Gastroesophageal sphincter (tissue), 4 donors: ENCODE results near the gene BTBD1. TPM values are rescaled to one million over a fixed set of nuclear protein-coding genes. Genes with fewer than 3 reads are reported as not detected.

Experiments used
- ATAC-seq: fragments of 150-250 bp; one replicate; pipeline ENCODE4 v1.9.1; 2016; ENCODE audit warnings: mild to moderate bottlenecking, moderate library complexity
- H3K27ac ChIP-seq, 4 donors: fragments of 200-600 bp; sonication (generic) in 3 of 4; 1 replicate in 3 of 4; 2 replicates in 1 of 4; pipeline ENCODE4 v1.5.1; 2016 to 2019
- H3K27me3 ChIP-seq: fragments of 200-600 bp; sonication (generic); one replicate; pipeline ENCODE4 v1.5.1; 2019
- H3K36me3 ChIP-seq, 2 donors: fragments of 200-600 bp; sonication (generic); one replicate each; pipeline ENCODE4 v1.5.1; 2019; ENCODE audit warnings: control low read depth in 1 of 2
- H3K4me1 ChIP-seq, 3 donors: fragments of 200-600 bp; sonication (generic); 1 replicate in 2 of 3; 2 replicates in 1 of 3; pipeline ENCODE4 v1.5.1; 2016 to 2019; ENCODE audit warnings: control low read depth in 2 of 3
- H3K4me3 ChIP-seq, 2 donors: fragments of 200-600 bp; sonication (generic); one replicate each; pipeline ENCODE4 v1.5.1; 2019; ENCODE audit warnings: mild to moderate bottlenecking in 1 of 2, moderate library complexity in 1 of 2
- H3K9me3 ChIP-seq, 3 donors: fragments of 200-600 bp; sonication (generic); one replicate each; pipeline ENCODE4 v1.5.1; 2017 to 2019; ENCODE audit warnings: control low read depth in 2 of 3
- EP300 ChIP-seq: sonication (generic); formaldehyde crosslinking; IDR thresholded peaks from one replicate; pipeline ENCODE4 v1.6.1; 2017; ENCODE audit warnings: antibody characterized with exemption, mild to moderate bottlenecking
- POLR2A ChIP-seq, 2 donors: fragments of 450-650 bp; IDR thresholded peaks; one replicate each; pipeline ENCODE4 v1.6.1; 2017; ENCODE audit warnings: antibody characterized with exemption in 2 of 2, mild to moderate bottlenecking in 2 of 2, moderate library complexity in 1 of 2
- POLR2AphosphoS5 ChIP-seq: sonication (generic); formaldehyde crosslinking; IDR thresholded peaks from one replicate; pipeline ENCODE4 v1.6.1; 2017; ENCODE audit warnings: antibody characterized with exemption
- WGBS, 2 donors: methylation state at CpG; one replicate each; pipeline ENCODE4 v1.1.5; 2018; ENCODE audit warnings: low coverage in 1 of 2; 5-methylcytosine and 5-hydroxymethylcytosine counted together
- total RNA-seq, 4 donors: library from RNA; depleted of rRNA; stranded (reverse); fragments of >200 nt; gene quantifications; one replicate each; pipeline ENCODE4 v1.1.0, GENCODE V29; 2016
- TF ChIP-seq, protein P1 (sequence below), 4 experiments: fragments of 200-600 bp in 2 of 4; fragments of 450-650 bp in 2 of 4; sonication (generic) in 1 of 4; IDR thresholded peaks; one replicate each; pipeline ENCODE4 v1.5.1; 2017 to 2019; ENCODE audit warnings: antibody characterized with exemption in 4 of 4, mild to moderate bottlenecking in 2 of 4, moderate library complexity in 2 of 4

Gene BTBD1
- total RNA-seq, 4 donors from 2014 or later, result 48.6 to 69.6 (median 60.5) TPM

DNA sequence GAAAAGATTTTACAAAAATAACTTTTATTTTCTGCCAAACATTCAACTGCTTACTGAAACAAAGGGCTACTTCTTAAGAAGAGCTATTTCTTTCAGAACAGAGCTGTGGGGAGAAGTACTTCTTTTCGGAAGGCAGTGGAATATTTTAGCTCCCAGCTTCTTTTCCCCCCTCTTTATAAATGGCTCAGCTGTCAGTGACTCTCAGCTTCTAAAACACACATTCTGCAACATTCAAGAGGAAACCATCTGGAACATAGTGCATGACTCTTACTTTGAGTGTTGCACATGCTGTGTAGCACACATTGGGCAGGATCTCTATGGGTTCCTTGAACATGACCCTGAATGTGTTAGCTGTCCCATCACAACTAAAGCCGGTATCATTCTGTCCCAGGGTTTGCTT lies 48.6 kb downstream of the BTBD1 start:
- Histone ChIP-seq H3K4me1 (peaks cover 0 to under 1% (median 0%) of the 10 kb centered on the region in 3 donors), H3K36me3 (peaks cover 0 to 63% of the 10 kb centered on the region in 2 donors), H3K9me3 (no peaks in the 10 kb centered on the region), H3K27ac (no peak overlapping the region), H3K27me3 (no peaks in the 10 kb centered on the region), H3K4me3 (no peak overlapping the region)
- 68 to 83% methylated on average over 2 of the region's 2 CpGs for WGBS, 2 donors
- ATAC-seq, result no peak
- TF ChIP-seq EP300 (no peak), POLR2A (IDR thresholded peaks at IDR 0.05) (no peak)
- TF ChIP-seq, protein P1, sequence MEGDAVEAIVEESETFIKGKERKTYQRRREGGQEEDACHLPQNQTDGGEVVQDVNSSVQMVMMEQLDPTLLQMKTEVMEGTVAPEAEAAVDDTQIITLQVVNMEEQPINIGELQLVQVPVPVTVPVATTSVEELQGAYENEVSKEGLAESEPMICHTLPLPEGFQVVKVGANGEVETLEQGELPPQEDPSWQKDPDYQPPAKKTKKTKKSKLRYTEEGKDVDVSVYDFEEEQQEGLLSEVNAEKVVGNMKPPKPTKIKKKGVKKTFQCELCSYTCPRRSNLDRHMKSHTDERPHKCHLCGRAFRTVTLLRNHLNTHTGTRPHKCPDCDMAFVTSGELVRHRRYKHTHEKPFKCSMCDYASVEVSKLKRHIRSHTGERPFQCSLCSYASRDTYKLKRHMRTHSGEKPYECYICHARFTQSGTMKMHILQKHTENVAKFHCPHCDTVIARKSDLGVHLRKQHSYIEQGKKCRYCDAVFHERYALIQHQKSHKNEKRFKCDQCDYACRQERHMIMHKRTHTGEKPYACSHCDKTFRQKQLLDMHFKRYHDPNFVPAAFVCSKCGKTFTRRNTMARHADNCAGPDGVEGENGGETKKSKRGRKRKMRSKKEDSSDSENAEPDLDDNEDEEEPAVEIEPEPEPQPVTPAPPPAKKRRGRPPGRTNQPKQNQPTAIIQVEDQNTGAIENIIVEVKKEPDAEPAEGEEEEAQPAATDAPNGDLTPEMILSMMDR (IDR thresholded peaks at IDR 0.05), result no peak

GRCh38 chr15:83016906-83017305 lies 50.1 kb downstream of the BTBD1 start:
- WGBS, 2 donors, result 70 to 88% methylated on average over 5 of the region's 5 CpGs
- H3K4me3 ChIP-seq, result no peak overlapping the region
- no peak overlapping the region for H3K27ac ChIP-seq
- H3K36me3 ChIP-seq, result peaks cover 0 to 60% of the 10 kb centered on the region in 2 donors
- TF ChIP-seq POLR2AphosphoS5, result no peak
- no peak for TF ChIP-seq POLR2A (IDR thresholded peaks at IDR 0.05)
- no peak for TF ChIP-seq EP300
- TF ChIP-seq, protein P1 (IDR thresholded peaks at IDR 0.05), result no peak
- ATAC-seq, result no peak
- no peaks in the 10 kb centered on the region for H3K9me3 ChIP-seq
- H3K4me1 ChIP-seq, result peaks cover 0 to 16% (median 5%) of the 10 kb centered on the region in 3 donors
- H3K27me3 ChIP-seq, result no peaks in the 10 kb centered on the region

DNA sequence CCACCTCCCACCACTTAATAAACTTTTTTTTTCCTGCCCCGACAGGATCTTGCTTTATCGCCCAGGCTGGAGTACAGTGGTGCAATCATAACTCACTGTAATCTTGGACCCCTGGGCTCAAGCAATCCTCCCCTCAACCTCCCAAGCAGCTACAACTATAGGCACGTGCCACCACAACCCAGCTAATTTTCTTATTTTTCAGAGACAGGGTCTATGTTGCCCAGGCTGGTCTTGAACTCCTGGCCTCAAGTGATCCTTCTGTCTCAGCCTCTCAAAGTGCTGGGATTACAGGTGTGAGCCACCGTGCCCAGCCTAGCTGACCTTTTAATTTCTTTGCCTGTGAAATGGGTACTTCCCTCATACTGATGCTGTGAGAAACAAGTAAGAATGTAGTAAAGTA lies 51.7 kb downstream of the BTBD1 start:
- H3K27ac ChIP-seq, result no peak overlapping the region
- H3K27me3 ChIP-seq, result no peaks in the 10 kb centered on the region
- H3K4me1 ChIP-seq, result peaks cover 1 to 24% (median 9%) of the 10 kb centered on the region in 3 donors
- TF ChIP-seq POLR2AphosphoS5 (no peak), POLR2A (IDR thresholded peaks at IDR 0.05) (no peak), EP300 (no peak)
- TF ChIP-seq, protein P1 (IDR thresholded peaks at IDR 0.05), result no peak
- no peak overlapping the region for H3K4me3 ChIP-seq
- H3K9me3 ChIP-seq, result no peaks in the 10 kb centered on the region
- no peak for ATAC-seq
- 71 to 85% methylated on average over 3 to 4 of the region's 4 CpGs for WGBS, 2 donors
- peaks cover 0 to 49% of the 10 kb centered on the region in 2 donors for H3K36me3 ChIP-seq

DNA sequence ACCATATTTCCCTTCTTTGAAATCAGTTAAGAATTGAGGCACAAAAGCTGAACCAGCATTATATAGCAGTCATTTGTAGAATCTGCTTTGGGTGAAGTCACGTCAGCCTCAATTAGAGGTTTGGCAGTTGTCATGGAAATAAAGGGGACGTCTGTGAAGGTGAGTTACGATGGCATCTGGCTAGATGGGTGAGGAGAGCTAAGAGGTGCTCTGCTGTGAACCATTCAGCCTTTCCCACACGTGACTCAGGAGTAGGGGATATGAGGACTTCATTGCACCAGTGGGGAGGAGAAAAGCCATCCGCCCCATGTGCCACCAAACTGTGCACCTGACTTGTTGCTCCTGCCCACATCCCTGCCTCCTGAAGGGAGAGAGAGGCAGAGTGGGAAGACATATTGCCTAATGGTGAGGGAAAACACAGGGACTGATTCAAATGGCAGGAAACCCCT lies 52.8 kb downstream of the BTBD1 start:
- H3K27ac ChIP-seq, result no peak overlapping the region
- ATAC-seq, result no peak
- no peaks in the 10 kb centered on the region for H3K27me3 ChIP-seq
- 50 to 83% methylated on average over 2 to 5 of the region's 5 CpGs for WGBS, 2 donors
- H3K36me3 ChIP-seq, result peaks cover 0 to 44% of the 10 kb centered on the region in 2 donors
- no peaks in the 10 kb centered on the region for H3K9me3 ChIP-seq
- TF ChIP-seq POLR2AphosphoS5, result no peak
- no peak for TF ChIP-seq EP300
- no peak for TF ChIP-seq POLR2A (IDR thresholded peaks at IDR 0.05)
- TF ChIP-seq, protein P1 (IDR thresholded peaks at IDR 0.05), result no peak
- H3K4me3 ChIP-seq, result no peak overlapping the region
- peaks cover 5 to 35% (median 15%) of the 10 kb centered on the region in 3 donors for H3K4me1 ChIP-seq

GRCh38 chr15:83012636-83013035 lies 54.4 kb downstream of the BTBD1 start:
- Histone ChIP-seq H3K27me3 (no peaks in the 10 kb centered on the region), H3K4me3 (no peak overlapping the region), H3K9me3 (no peaks in the 10 kb centered on the region), H3K27ac (no peak overlapping the region), H3K4me1 (peaks cover 5 to 35% (median 15%) of the 10 kb centered on the region in 3 donors), H3K36me3 (peaks cover 0 to 43% of the 10 kb centered on the region in 2 donors)
- TF ChIP-seq, protein P1 (IDR thresholded peaks at IDR 0.05), result no peak
- TF ChIP-seq POLR2A (IDR thresholded peaks at IDR 0.05) (no peak), EP300 (no peak), POLR2AphosphoS5 (no peak)
- 96% methylated on average over 5 to 6 of the region's 6 CpGs for WGBS, 2 donors
- ATAC-seq, result no peak
